ENCODE data around the gene PSMD1.

The PSMD1 gene

DNA sequence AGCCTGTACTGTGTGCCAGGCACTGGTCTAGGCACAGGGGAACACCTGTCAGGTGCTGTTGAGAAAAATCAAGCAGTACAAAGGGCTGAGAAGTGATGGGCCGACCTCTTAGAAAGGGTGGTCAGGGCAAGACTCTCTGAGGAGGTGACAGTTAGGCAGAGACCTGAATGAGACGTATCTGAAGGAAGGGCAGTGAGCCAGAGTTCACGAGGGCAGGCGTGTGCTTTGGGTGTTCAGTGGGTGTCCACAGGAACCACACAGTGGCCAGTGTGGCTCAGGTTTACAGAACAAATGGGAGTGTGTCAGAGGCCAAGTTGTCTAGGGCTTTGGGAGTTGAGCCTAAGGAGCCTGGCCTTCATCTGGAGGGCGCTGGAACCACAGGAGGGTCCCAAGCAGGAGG is 147.9 kb downstream of the PSMD1 start:
- TF ChIP-seq FOXM1 (IDR thresholded peaks at IDR 0.05; ENCODE audit: borderline replicate concordance, low read depth) (no peak), CEBPB (IDR thresholded peaks at IDR 0.05) (no peak), EGR1 (IDR thresholded peaks at IDR 0.05) (no peak), TAF1 (IDR thresholded peaks at IDR 0.05; ENCODE audit: low read depth) (no peak), TCF12 (IDR thresholded peaks at IDR 0.05; ENCODE audit: low read depth) (no peak), CREB1 (IDR thresholded peaks at IDR 0.05; ENCODE audit: low read depth) (no peak)
- TF ChIP-seq, protein P1, sequence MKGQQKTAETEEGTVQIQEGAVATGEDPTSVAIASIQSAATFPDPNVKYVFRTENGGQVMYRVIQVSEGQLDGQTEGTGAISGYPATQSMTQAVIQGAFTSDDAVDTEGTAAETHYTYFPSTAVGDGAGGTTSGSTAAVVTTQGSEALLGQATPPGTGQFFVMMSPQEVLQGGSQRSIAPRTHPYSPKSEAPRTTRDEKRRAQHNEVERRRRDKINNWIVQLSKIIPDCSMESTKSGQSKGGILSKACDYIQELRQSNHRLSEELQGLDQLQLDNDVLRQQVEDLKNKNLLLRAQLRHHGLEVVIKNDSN (IDR thresholded peaks at IDR 0.05): no peak

DNA sequence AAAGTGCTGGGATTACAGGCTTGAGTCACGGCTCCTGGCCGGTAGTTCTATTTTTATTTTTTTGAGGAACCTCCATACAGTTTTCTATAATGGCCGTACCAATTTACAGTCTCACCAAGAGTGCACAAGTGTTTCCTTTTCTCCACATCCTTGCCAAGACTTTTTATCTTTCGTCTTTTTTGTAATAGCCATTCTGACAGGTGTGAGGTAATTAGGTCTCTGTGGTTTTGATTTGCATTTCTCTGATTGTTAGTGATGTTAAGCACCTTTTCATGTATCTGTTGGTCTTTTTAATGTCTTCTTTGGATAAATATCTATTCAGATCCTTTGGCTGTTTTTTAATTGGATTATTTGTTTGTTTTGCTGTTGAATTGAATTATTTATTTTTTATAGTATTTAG is 151.1 kb downstream of the PSMD1 start:
- no peak for TF ChIP-seq RAD21 (IDR thresholded peaks at IDR 0.05; ENCODE audit: low read depth)
- TF ChIP-seq ZBTB7A (IDR thresholded peaks at IDR 0.05; ENCODE audit: low read depth): no peak
- no peak for TF ChIP-seq CREB1 (IDR thresholded peaks at IDR 0.05; ENCODE audit: low read depth)
- no peak for TF ChIP-seq NFIC (IDR thresholded peaks at IDR 0.05)
- TF ChIP-seq CEBPB (IDR thresholded peaks at IDR 0.05): no peak

DNA sequence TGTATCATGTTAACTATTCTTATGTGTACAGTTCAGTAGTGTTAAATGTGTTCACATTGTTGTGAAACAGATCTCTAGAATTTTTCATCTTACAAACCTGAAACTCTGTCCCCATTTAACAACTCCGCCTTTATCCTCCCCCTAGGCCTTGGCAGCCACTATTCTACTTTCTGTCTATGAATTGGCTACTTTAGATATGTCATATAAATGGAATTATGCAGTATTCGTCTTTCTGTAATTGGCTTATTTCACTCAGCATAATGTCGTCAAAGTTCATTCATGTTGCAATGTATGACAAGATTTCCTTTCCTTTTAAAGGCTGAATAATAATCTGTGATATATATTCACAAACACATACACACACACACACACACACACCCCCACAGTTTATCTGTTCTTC is 154.1 kb downstream of the PSMD1 start:
- TF ChIP-seq, protein P1 (IDR thresholded peaks at IDR 0.05): no peak
- no peak for TF ChIP-seq TEAD4 (IDR thresholded peaks at IDR 0.05)
- TF ChIP-seq CEBPB (IDR thresholded peaks at IDR 0.05): no peak
- no peak for TF ChIP-seq EP300 (IDR thresholded peaks at IDR 0.05; ENCODE audit: borderline replicate concordance)
- TF ChIP-seq, protein P2, sequence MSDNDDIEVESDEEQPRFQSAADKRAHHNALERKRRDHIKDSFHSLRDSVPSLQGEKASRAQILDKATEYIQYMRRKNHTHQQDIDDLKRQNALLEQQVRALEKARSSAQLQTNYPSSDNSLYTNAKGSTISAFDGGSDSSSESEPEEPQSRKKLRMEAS (IDR thresholded peaks at IDR 0.05): no peak
- TF ChIP-seq NFIC (IDR thresholded peaks at IDR 0.05): no peak
- TF ChIP-seq EGR1 (IDR thresholded peaks at IDR 0.05): no peak
- no peak for TF ChIP-seq RAD21 (IDR thresholded peaks at IDR 0.05; ENCODE audit: low read depth)
- TF ChIP-seq CREB1 (IDR thresholded peaks at IDR 0.05; ENCODE audit: low read depth): no peak
- TF ChIP-seq YY1 (IDR thresholded peaks at IDR 0.05; ENCODE audit: low read depth): no peak
- no peak for TF ChIP-seq TCF12 (IDR thresholded peaks at IDR 0.05; ENCODE audit: low read depth)

DNA sequence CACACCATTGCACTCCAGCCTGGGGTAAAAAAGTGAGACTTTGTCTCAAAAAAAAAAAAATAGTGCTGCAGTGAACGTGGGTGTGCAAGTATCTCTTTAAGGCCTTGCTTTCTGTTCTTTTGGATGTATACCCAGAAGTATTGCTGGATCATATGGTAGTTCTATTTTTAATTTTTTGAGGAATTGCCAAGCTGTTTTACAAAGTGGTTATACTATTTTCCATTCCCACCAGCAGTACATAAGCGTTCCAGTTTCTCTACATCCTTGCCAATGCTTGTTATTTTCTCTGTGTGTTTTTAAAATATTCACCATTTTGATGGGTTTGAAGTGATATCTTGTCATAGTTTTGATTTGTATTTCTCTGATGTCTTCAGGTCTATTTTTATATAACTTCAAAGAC is 154.8 kb downstream of the PSMD1 start:
- no peak for TF ChIP-seq NFIC (IDR thresholded peaks at IDR 0.05)
- TF ChIP-seq YY1 (IDR thresholded peaks at IDR 0.05; ENCODE audit: low read depth): no peak
- no peak for TF ChIP-seq CEBPB (IDR thresholded peaks at IDR 0.05)
- TF ChIP-seq, protein P2 (IDR thresholded peaks at IDR 0.05): no peak
- no peak for TF ChIP-seq CREB1 (IDR thresholded peaks at IDR 0.05; ENCODE audit: low read depth)
- TF ChIP-seq, protein P3, sequence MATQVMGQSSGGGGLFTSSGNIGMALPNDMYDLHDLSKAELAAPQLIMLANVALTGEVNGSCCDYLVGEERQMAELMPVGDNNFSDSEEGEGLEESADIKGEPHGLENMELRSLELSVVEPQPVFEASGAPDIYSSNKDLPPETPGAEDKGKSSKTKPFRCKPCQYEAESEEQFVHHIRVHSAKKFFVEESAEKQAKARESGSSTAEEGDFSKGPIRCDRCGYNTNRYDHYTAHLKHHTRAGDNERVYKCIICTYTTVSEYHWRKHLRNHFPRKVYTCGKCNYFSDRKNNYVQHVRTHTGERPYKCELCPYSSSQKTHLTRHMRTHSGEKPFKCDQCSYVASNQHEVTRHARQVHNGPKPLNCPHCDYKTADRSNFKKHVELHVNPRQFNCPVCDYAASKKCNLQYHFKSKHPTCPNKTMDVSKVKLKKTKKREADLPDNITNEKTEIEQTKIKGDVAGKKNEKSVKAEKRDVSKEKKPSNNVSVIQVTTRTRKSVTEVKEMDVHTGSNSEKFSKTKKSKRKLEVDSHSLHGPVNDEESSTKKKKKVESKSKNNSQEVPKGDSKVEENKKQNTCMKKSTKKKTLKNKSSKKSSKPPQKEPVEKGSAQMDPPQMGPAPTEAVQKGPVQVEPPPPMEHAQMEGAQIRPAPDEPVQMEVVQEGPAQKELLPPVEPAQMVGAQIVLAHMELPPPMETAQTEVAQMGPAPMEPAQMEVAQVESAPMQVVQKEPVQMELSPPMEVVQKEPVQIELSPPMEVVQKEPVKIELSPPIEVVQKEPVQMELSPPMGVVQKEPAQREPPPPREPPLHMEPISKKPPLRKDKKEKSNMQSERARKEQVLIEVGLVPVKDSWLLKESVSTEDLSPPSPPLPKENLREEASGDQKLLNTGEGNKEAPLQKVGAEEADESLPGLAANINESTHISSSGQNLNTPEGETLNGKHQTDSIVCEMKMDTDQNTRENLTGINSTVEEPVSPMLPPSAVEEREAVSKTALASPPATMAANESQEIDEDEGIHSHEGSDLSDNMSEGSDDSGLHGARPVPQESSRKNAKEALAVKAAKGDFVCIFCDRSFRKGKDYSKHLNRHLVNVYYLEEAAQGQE (IDR thresholded peaks at IDR 0.05; ENCODE audit: low read depth): no peak
- no peak for TF ChIP-seq TCF12 (IDR thresholded peaks at IDR 0.05; ENCODE audit: low read depth)
- TF ChIP-seq ZBTB7A (IDR thresholded peaks at IDR 0.05; ENCODE audit: low read depth): no peak
- TF ChIP-seq FOXM1 (IDR thresholded peaks at IDR 0.05; ENCODE audit: borderline replicate concordance, low read depth): no peak
- TF ChIP-seq EGR1 (IDR thresholded peaks at IDR 0.05): no peak
- TF ChIP-seq RAD21 (IDR thresholded peaks at IDR 0.05; ENCODE audit: low read depth): no peak
- TF ChIP-seq, protein P1 (IDR thresholded peaks at IDR 0.05): no peak
- no peak for TF ChIP-seq EP300 (IDR thresholded peaks at IDR 0.05; ENCODE audit: borderline replicate concordance)
- TF ChIP-seq TEAD4 (IDR thresholded peaks at IDR 0.05): no peak
- TF ChIP-seq TAF1 (IDR thresholded peaks at IDR 0.05; ENCODE audit: low read depth): no peak

DNA sequence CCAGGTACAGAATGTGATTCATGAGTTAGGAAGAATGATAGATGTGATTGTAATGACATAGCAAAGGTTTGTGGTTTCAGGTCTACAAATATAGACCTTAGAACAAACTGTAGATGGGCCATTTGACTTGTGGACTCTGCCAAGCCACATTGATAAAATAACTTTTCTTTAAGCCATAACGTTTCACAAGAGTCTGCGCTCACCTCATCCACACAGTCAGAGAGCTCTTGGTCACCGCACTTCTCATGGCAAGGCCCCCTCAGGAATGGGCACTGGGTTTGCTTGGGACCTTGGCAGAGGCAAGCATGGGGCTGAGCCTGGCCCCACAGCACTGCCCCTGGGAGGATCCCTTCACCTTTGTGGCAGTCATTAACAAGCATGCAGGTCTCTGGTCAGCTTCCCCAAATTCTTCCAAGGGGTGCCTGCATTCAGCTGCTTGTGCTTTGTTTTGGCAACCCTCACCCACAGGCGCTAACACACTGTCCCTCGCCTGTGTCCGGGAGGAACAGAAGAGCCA is 155.7 kb downstream of the PSMD1 start:
- TF ChIP-seq, protein P1 (IDR thresholded peaks at IDR 0.05): no peak
- TF ChIP-seq TEAD4 (IDR thresholded peaks at IDR 0.05) (no peak), EGR1 (IDR thresholded peaks at IDR 0.05) (no peak), ZBTB7A (IDR thresholded peaks at IDR 0.05; ENCODE audit: low read depth) (no peak)
- TF ChIP-seq, protein P3 (IDR thresholded peaks at IDR 0.05; ENCODE audit: low read depth): no peak
- TF ChIP-seq, protein P2 (IDR thresholded peaks at IDR 0.05): no peak
